Activated effector memory CD4-positive, alpha-beta T cell treated with Interleukin-2 at 50 U/mL for 16 hours (primary cell): Measurements from ENCODE around the gene ROS1.
"Not testable (repeated sequence)": the region's sequence is repeated elsewhere in the genome, so short reads cannot be mapped to it uniquely, and the experiment has no call there.

Experiments
- DNase-seq: peaks from one replicate; pipeline ENCODE4 v3.0.0-alpha.2; 2020

The ROS1 gene

DNA sequence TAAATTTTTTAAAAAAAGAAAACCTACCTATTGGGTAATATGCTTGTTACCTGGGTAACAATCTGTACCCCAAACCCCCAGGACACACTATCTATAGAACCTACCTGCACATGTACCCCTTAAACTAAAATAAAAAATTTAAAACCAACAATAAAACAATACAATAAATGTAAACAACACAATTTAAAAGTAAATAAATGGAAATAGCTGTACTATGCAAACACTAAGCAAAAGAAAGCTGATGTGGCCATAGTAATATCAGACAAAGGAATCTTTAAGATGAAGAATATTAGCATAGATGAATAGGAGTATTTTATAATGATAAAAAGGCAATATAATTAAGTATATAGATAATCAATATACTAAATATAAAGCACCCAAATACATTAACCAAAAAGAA, 50.3 kb downstream of the ROS1 start:
- DNase-seq = no peak

GRCh38 chr6:117373211-117373813, 52.4 kb downstream of the ROS1 start:
- no peak for DNase-seq

GRCh38 chr6:117372289-117372688, 53.5 kb downstream of the ROS1 start:
- DNase-seq = not testable (repeated sequence)

- no peak for DNase-seq
Measured at GRCh38 chr6:117371492-117371891, 54.2 kb downstream of the ROS1 start.

GRCh38 chr6:117359581-117359980, 66.2 kb downstream of the ROS1 start:
- no peak for DNase-seq

DNA sequence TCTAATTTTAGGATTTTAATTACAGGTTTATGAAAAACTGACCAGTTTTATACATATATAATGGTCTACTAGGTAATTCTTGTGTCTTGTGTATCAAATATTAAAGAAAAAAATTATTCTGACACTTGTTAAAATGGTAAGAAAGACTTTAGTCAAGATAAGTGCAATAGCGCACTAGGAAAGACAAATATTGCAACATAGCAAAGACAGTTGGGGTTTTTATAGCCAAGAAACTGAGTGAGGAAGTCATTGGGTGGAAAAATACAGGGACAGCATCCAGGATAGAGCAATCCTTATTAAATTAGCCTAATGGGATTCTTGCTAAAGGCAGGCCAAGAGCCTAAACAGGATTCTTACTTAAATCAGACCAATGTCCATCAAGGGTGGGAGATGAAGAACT, 71.1 kb downstream of the ROS1 start:
- no peak for DNase-seq

DNA sequence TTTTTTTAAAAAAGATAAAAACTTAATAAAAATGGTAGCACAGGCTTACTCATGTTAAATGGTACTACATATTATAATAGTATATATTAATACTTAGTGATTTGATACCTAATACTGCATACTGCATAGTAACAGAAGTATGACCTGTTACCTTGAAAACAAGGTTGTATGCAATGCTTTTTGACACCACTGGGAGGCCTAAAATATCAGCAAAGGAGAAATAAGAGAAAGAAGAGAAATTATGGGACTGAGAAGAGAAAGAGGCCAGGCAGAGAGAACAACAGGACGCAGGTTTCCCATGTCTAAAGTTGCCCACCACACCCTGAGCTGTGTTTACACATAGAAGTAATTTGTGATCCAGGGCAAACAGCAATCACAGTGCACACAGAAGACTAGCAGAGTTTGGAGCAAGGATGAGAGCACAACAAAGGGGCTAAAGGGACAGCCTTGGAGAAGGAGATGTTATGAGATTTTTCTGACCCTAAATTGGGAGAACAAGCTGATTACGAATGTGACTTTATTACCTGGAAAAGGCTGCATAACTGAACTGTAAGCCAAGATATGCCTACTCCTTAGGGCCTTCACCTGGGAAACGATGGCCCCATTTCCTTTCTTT, 73.2 kb downstream of the ROS1 start:
- no peak for DNase-seq

DNA sequence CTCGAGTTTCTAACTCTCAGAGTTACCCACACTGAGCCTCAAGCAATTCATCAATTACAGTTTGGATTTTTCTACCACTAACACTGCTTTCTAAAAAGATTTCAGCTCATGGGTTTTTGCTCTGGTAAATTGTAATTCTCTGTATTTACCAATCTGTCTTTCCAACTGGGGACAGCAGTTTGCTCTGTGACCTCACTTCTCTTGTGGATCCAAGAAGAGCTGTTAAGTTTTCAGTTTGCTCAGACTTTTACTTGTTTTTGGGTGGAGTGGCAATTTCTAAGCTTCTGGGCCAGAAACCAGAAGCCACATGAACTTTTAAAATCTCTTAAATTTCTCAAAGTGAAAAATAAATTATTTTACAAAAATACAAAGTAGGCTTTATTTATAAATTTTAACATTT, 74.2 kb downstream of the ROS1 start:
- DNase-seq = no peak

DNA sequence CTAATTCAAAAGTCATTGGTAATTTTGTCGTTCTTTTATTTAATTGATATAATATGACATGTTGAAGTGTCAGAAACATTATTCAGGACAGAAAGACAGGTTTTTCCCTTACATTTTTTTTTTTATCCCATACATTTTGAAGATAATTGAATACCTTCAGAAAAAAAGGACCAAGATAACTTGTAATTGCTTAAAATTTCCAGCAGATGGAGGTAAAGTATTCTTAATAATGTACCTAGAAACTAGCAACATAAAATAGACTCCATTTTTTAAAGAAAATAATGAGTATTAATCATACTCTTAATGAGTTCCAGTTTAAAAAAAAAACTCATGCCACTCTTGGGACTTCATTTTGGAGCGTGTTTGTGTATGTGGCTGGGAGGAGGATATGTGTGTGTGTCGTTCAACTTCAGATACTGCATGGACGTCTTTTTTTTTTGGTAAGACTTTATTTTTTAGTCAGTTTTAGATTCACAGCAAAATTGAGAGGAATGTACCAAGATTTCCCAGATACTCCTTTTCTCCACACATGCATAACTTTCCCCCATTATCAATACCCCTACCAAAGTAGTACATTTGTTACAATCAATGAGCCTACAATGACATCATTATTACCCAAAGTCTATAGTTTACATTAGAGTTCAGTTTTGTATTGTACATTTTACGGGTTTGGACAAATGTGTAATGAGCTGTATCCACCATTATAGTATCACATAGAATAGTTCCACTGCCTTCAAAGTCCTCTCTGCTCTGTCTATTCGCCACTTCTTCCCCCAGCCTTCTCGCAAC, 79.4 kb downstream of the ROS1 start:
- DNase-seq = no peak

DNA sequence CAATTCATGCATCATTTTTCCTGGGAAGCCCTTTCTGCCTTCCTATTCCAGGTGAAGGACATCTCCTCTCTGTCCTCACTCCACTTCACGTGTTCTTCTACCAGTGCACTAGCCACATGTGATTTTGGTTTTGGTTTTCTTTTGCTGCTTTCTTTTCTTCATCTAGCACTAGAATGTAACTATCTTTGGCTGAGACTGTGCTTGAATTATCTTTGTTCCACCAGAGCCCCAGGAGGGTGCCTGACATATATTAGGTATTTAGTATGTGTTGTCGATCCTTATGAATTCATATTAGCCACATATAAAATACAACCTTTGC, 80.5 kb downstream of the ROS1 start:
- DNase-seq = no peak

DNA sequence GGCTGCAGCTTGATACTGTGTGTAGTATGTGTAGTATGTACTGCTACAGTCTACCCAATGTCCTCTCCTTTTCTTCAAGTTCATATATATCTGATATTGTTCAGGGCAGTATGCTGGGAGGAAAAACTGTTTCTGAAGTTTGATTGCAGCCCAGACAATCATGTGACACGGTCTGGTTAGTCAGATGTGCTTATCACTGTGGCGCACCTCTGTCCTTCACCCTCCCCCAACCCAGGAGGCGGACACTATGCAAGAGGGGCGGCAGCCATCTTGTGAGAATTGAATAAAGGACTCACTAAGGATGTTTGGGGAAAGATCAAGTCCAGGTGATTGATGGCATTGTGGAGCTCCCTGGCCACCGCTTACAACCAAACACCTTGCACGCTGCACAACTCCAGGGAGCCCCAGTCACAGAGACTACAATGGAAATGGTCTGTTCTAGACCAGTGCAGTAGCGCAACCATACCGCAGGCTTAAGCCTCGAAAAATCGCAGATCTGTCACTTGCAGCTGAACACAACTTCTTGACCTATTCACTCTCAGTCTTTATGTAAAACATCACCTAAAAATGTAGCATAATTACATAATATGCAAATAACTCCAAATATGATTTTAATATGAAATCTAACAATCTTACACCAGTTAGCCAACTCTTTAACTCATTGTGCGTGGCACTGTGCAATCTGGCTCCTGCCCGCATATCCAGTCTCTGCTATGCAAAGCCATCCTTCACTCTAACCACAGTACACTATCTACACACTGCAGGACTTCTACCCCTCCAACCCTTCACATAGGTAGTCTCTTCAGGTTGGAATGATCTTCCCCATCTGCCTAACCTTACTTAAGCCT, 81.1 kb downstream of the ROS1 start:
- no peak for DNase-seq

GRCh38 chr6:117338567-117338966, 87.2 kb downstream of the ROS1 start:
- DNase-seq = no peak

DNA sequence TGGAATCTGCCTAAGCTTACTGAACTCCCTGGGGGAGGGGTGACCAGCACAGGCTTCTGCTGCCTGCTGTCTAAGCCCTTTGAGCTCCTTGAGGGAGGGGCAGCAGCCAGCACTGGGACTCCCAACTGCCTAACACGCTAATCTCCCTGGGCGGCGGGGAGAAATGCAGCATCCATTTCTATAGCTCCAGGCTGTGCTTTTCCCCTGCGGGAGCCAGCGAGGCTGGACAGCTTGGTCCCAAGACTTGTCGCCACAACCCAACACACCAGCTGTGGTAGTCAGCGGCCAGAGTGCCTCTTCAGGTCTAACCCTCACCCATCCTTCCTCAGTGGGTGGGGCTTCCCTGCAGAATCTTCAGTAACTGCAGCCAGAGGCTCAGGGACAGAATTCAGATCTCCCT, 95.8 kb downstream of the ROS1 start:
- DNase-seq = no peak

DNA sequence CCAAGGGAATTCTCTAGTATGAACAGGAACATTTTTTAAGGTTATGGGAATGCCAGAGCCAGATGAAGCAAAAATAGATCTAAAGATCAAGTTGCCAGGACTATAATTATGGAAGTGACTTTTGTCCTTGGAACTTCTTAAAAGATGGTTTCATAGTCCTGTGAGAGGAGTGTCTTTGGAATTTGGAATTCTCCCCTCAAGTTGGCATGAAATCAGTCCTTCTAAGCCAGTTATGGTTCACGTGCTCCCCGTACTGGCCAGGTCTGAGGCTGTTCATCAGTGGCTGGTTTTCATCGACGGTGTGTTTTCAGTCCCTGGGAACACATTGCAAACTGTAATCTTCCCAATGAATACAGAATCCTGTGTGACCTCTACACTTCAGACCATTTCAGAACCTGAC, 97.2 kb downstream of the ROS1 start:
- no peak for DNase-seq

- no peak for DNase-seq
Measured at GRCh38 chr6:117328005-117328389, 97.7 kb downstream of the ROS1 start.

DNA sequence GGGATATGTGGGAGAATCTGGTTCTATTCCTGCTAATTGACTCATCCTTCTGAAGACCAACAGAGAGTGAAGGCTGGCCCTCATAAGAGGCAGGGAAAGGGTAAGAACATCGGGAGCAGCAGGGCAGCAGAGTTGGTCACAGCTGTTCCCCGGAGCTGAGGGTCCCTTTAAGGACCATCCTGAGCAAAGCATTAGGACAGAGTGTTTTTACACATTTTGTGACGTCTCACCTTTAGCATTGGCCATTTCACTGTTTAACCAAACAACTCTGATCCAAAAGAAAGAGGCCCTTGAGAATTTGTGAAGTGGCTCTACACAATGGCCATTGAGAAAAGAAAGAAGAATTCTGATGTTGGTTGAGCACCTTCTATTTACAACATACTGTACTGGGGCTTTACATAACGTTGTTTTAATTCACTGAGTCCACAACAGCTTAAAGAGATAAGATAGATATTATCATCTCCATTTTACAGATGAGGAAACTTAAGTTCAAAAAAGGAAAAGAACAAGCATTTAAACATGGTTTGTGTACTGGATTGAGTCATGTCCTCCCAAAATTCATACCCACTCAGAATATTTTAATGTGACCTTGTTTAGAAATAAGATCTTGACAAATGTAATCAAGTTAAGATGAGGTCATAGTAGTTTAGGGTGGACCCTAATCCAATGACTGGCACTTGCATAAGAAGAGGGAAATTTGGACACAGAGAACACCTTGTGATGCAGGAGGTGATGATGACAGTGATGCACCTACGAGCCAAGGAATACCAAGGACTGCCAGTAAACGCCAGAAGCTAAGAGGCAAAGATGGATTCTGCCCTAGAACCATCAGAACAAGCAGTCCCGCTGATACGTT, 98.4 kb downstream of the ROS1 start:
- no peak for DNase-seq

DNA sequence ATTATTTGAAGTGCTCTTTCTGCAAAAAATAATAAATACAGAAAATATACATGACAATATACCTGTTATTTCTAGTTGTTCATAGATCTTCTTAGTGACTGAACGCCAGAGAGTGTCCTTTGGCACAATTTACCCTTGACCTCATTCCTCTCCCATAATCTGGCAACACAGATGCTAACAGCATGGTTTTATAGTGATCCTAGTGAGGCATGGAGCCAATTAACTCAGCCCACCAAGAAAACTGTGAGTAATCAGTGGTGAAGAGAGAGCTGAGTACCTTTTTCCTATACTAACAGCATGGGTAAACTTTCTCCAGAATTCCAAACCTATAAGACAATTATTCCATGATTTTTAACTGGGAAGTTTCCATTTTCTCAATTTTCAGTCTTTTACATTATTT, 99.3 kb downstream of the ROS1 start:
- no peak for DNase-seq

GRCh38 chr6:117317261-117317660, 108.5 kb downstream of the ROS1 start:
- DNase-seq = no peak

- DNase-seq = no peak
Measured at GRCh38 chr6:117311726-117312125, 114.0 kb downstream of the ROS1 start.

- DNase-seq = no peak
Measured at GRCh38 chr6:117311310-117311709, 114.4 kb downstream of the ROS1 start.

DNA sequence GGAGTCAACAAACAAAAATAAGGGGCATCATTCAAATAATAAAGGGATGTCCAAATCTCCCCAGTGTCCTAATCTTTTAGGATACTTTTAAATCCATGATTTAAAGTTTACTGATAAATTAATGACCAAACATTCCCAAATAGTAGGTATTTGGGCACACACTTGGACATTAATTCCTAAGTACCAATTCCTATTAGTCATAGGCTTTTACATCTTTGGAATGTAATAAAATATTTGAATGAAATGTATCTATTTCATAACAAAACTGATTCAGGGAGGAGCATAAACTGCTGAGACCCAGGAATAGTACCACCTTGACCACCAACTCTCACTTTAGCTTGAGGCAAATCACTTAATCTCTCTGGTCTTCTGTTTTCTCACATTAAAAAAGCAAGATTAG, 116.1 kb downstream of the ROS1 start:
- no peak for DNase-seq

DNA sequence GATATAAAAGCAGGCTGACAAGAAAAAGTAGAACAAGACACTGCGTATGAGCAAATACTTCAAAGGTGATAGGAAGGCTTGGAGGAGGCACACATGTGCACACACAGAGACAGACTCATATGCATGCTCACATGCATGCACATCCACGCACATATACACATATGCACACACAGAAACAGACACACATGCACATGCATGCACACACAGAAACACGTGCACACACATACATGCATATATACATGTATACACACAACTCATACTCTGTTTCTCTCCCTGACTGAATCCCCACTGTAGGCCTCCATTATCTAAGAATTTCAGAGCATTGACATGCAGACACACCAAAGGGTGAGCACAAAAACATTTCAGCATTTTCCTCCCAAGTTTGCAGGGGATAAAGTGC, 116.7 kb downstream of the ROS1 start:
- DNase-seq = no peak

DNA sequence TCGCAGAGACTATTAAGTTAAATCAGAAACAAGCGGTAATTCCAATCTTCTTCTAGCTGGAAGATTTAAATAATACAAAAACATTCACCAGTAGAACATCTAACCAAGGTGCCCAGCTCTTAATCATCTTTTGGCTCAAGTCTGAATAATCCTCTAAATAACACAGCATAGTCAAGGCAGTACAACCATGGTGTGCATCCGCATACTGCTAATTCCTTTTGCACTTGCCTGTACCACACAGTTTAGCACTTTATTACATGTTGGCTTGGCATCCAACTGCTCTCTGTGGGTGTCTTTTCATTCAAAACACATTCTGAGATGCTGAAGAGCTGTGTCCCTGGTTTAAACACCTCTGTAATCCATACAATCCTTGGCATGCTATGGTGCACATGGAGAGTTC, 118.1 kb downstream of the ROS1 start:
- DNase-seq = no peak
